SU-DHL-6 (cell line): ENCODE results near the gene MINPP1.
"Not testable (repeated sequence)": the region's sequence is repeated elsewhere in the genome, so short reads cannot be mapped to it uniquely, and the experiment has no call there.

Source experiments
- H2AFZ ChIP-seq: fragments of 200-600 bp; sonication (generic); 2 replicates; pipeline ENCODE4 v1.6.1; 2014; ENCODE audit warnings: low read depth, mild to moderate bottlenecking, moderate library complexity, mixed read lengths, antibody characterized with exemption, low read length; ENCODE audit not compliant: severe bottlenecking
- H3F3A ChIP-seq: fragments of 200-600 bp; shearing (Covaris generic); 2 replicates; pipeline ENCODE4 v1.6.0; 2016; ENCODE audit warnings: antibody characterized with exemption, mild to moderate bottlenecking; ENCODE audit not compliant: insufficient read depth
- H3K27ac ChIP-seq: fragments of 200-600 bp; sonication (generic); 2 replicates; pipeline ENCODE4 v1.5.1; 2016; ENCODE audit warnings: low read depth, mild to moderate bottlenecking, low read length, moderate library complexity, mixed read lengths
- H3K27me3 ChIP-seq: fragments of 200-600 bp; sonication (generic), shearing (Covaris generic); 2 replicates; pipeline ENCODE4 v1.6.0; 2014; ENCODE audit warnings: mild to moderate bottlenecking, low read length
- H3K36me3 ChIP-seq: fragments of 200-600 bp; sonication (generic); 2 replicates; pipeline ENCODE4 v1.6.1; 2014; ENCODE audit warnings: mild to moderate bottlenecking, low read length, mixed read lengths
- H3K4me2 ChIP-seq: fragments of 300-600, 200-600 bp; shearing (Covaris generic), sonication (generic); 2 replicates; pipeline ENCODE4 v1.6.0; 2014; ENCODE audit warnings: low read length, low read depth, mild to moderate bottlenecking; ENCODE audit not compliant: poor library complexity, severe bottlenecking
- H3K4me3 ChIP-seq: fragments of 200-600 bp; sonication (generic); 2 replicates; pipeline ENCODE4 v1.5.1; 2014; ENCODE audit warnings: antibody characterized with exemption, low read length, mild to moderate bottlenecking, mixed read lengths; ENCODE audit not compliant: insufficient read depth, poor library complexity, severe bottlenecking
- H3K79me2 ChIP-seq: fragments of 200-600 bp; sonication (generic); 2 replicates; pipeline ENCODE4 v1.6.1; 2014; ENCODE audit warnings: mild to moderate bottlenecking, low read length, moderate library complexity; ENCODE audit not compliant: insufficient read depth
- H3K9ac ChIP-seq: fragments of 200-600 bp; sonication (generic); 2 replicates; pipeline ENCODE4 v1.7.0; 2014; ENCODE audit warnings: mild to moderate bottlenecking, low read length
- H3K9me2 ChIP-seq: fragments of 200-600 bp; sonication (generic); replicated peaks from 2 replicates; pipeline ENCODE4 v1.6.1; 2014; ENCODE audit warnings: low read length; ENCODE audit not compliant: insufficient read depth
- H3K9me3 ChIP-seq: fragments of 200-600 bp; sonication (generic); 2 replicates; pipeline ENCODE4 v1.6.1; 2014; ENCODE audit warnings: low read length, mixed read lengths; ENCODE audit not compliant: insufficient read depth
- H4K20me1 ChIP-seq: fragments of 200-600 bp; sonication (generic); 2 replicates; pipeline ENCODE4 v1.6.1; 2014; ENCODE audit warnings: low read depth, mild to moderate bottlenecking, antibody characterized with exemption, low read length, moderate library complexity, mixed read lengths
- CTCF ChIP-seq: fragments of 200-600 bp; sonication (generic); IDR thresholded peaks from one replicate; pipeline ENCODE4 v1.5.1; 2017; ENCODE audit warnings: antibody characterized with exemption, mild to moderate bottlenecking, low read length, moderate library complexity; ENCODE audit not compliant: insufficient read depth, poor library complexity, severe bottlenecking
- EZH2phosphoT487 ChIP-seq: fragments of 200-600 bp; sonication (generic), shearing (Covaris generic); conservative IDR thresholded peaks from 2 replicates; pipeline ENCODE4 v1.6.1; 2018; ENCODE audit warnings: mild to moderate bottlenecking, antibody characterized with exemption, low read length, moderate library complexity, mixed read lengths

The MINPP1 gene

GRCh38 chr10:87504640-87505365, at the start of gene MINPP1:
MINPP1 (plus strand) TSS chr10:87504893; CDS start chr10:87504916, 23 bp downstream.
- Histone ChIP-seq H3K4me2 (peak within 1 kb of the TSS; percentile 91), H3K79me2 (peaks cover 12% of the 10 kb centered on the region; the same call in 1 of the 2 replicates), H3K4me3 (peak within 1 kb of the TSS; percentile 88), H3K9ac (peak within 1 kb of the TSS; percentile 70), H2AFZ (peak within 1 kb of the TSS; percentile 96), H3K27me3 (no peaks in the 10 kb centered on the region), H3K27ac (0 out of 2 replicates have a peak within 1 kb of the TSS, but pooled peaks have one; percentile 40), H3K36me3 (peaks cover 3% of the 10 kb centered on the region; the same call in 1 of the 2 replicates), H3K9me2 (no peaks in the 10 kb centered on the region), H4K20me1 (no peaks in the 10 kb centered on the region), H3F3A (peaks cover 13% of the 10 kb centered on the region; the same call in 1 of the 2 replicates), H3K9me3 (no peaks in the 10 kb centered on the region)
- TF ChIP-seq EZH2phosphoT487 (no peak), CTCF (no peak)

GRCh38 chr10:87456586-87457220, 48.0 kb upstream of the MINPP1 start:
- not testable (repeated sequence) for H3K36me3 ChIP-seq, H3K27me3 ChIP-seq, H3K4me3 ChIP-seq, H2AFZ ChIP-seq, H3F3A ChIP-seq, H3K27ac ChIP-seq, H4K20me1 ChIP-seq, H3K79me2 ChIP-seq, H3K9ac ChIP-seq, H3K9me3 ChIP-seq, H3K4me2 ChIP-seq, H3K9me2 ChIP-seq

- H4K20me1 ChIP-seq, H2AFZ ChIP-seq, H3K9me3 ChIP-seq, H3K79me2 ChIP-seq, H3K9ac ChIP-seq, H3F3A ChIP-seq, H3K9me2 ChIP-seq, H3K27ac ChIP-seq, H3K36me3 ChIP-seq, H3K4me2 ChIP-seq, H3K27me3 ChIP-seq, H3K4me3 ChIP-seq: not testable (repeated sequence)
Measured at GRCh38 chr10:87461751-87462150, 42.9 kb upstream of the MINPP1 start.

GRCh38 chr10:87466849-87467248, 37.8 kb upstream of the MINPP1 start:
- H3K9me2 ChIP-seq, H3F3A ChIP-seq, H3K4me3 ChIP-seq, H3K4me2 ChIP-seq, H3K27ac ChIP-seq, H4K20me1 ChIP-seq, H3K9me3 ChIP-seq, H3K27me3 ChIP-seq, H3K79me2 ChIP-seq, H3K36me3 ChIP-seq, H3K9ac ChIP-seq, H2AFZ ChIP-seq: not testable (repeated sequence)

GRCh38 chr10:87488733-87489132, 16.0 kb upstream of the MINPP1 start:
- not testable (repeated sequence) for H3K4me2 ChIP-seq, H4K20me1 ChIP-seq, H3K9me2 ChIP-seq, H3K36me3 ChIP-seq, H3K27ac ChIP-seq, H2AFZ ChIP-seq, H3F3A ChIP-seq, H3K4me3 ChIP-seq, H3K79me2 ChIP-seq, H3K27me3 ChIP-seq, H3K9ac ChIP-seq, H3K9me3 ChIP-seq

- not testable (repeated sequence) for H4K20me1 ChIP-seq, H3K9ac ChIP-seq, H3K27me3 ChIP-seq, H3K9me3 ChIP-seq, H3K36me3 ChIP-seq, H3K27ac ChIP-seq, H3K9me2 ChIP-seq, H3K79me2 ChIP-seq, H3K4me3 ChIP-seq, H3K4me2 ChIP-seq, H2AFZ ChIP-seq, H3F3A ChIP-seq
Measured at GRCh38 chr10:87490285-87490684, 14.4 kb upstream of the MINPP1 start.

- H3K79me2 ChIP-seq, H3K36me3 ChIP-seq, H3K4me3 ChIP-seq, H3K27ac ChIP-seq, H3K4me2 ChIP-seq, H4K20me1 ChIP-seq, H3F3A ChIP-seq, H2AFZ ChIP-seq, H3K9me3 ChIP-seq, H3K27me3 ChIP-seq, H3K9ac ChIP-seq, H3K9me2 ChIP-seq: not testable (repeated sequence)
Measured at GRCh38 chr10:87492450-87492849, 12.2 kb upstream of the MINPP1 start.
